ENCODE data around the gene BTNL9. TPM values are rescaled to one million over a fixed set of nuclear protein-coding genes. Genes with fewer than 3 reads are reported as not detected.
A peak's percentile ranks its signal among the peaks of the same experiment; 100 is the strongest.
"Not testable (repeated sequence)": the region's sequence is repeated elsewhere in the genome, so short reads cannot be mapped to it uniquely, and the experiment has no call there.

Gene BTNL9
- total RNA-seq, 2 donors from 2014 or later = 0.55 TPM; not detected in 1

DNA sequence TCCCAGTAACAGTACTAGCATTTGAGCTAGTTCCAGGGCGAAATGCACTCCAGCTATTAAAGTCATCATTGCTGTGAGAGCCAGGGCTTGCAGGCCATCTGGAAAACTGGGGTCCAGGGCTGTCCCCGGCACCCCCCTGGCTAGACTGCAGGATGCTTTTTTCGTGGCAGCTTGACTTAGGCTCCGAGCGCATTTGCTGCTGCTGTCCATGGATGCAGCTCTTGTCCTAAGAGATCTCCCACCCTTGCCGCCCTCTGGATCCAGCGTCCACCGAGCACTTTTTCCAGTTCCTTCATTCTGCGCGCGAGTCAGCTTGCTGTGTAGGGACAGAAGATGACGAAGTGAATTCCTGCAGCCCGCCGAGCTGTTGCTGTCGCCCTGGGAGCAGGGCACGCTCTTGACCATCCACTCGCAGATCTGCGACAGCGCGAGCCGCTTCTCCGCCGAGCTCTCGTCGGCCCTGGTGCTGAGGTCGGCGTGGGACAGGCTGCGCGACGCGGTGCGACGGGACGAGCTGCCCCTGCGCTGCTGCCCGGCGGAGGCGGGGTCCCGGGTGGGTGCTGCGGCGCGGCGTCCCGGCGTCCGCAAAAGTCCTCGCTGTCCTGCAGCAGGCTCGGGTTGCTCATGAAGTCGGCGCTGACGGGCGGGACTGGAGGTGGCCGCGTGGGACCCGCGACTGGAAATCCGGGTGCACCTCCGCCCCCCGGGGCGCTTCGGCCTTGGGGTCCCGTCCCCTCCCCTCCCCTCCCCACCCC, 60.2 kb downstream of the BTNL9 start:
- peaks cover 2 to 3% of the 10 kb centered on the region in 2 donors for H3K36me3 Mint-ChIP-seq (ENCODE audit: insufficient read depth in 2 of 2)
- H3K4me1 Mint-ChIP-seq (ENCODE audit: low read depth) = peaks cover 16% of the 10 kb centered on the region
- ATAC-seq (replicated peaks in 1 of 2) (peak in 1 of 2 donors; percentile 3), DNase-seq (peak in 1 of 2 donors; percentile 29)
- no peak overlapping the region for H3K27ac Mint-ChIP-seq
- no peaks in the 10 kb centered on the region for H3K9me3 Mint-ChIP-seq
- H3K27me3 Mint-ChIP-seq (ENCODE audit: low read depth) = peaks cover 33% of the 10 kb centered on the region
- H3K4me3 Mint-ChIP-seq = peak overlapping the region in 1 of 2 donors; percentile 71

DNA sequence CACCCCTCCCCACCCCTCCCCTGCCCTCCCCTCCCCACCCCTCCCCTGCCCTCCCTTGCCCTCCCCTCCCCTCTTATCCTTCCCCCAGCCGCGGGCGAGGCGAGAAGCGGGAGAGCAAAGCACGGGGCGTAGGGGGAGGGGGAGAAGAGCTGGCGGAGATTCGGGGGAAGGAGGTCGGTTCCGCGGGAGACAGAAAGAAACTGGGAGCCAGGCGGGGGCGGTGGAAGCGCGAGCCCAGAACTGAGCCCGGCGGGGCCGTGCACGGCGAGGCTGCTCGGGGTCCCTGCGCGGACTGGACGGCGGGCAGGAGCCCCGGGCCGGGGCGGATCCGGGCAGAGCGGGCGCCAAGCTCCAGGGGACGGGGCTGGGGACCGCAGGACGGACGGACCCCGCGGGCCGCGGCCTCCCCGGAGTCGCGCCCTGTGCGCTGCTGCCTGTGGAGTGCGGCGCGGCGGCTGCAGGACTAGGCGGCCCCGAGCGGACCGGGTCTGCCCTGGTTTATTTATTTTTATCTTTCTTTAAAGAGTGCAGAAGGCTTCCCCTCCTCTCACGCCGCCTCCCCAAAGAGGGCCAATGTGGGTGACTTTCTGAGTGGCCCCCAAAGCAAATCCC, 61.1 kb downstream of the BTNL9 start:
- DNase-seq = not testable (repeated sequence)

DNA sequence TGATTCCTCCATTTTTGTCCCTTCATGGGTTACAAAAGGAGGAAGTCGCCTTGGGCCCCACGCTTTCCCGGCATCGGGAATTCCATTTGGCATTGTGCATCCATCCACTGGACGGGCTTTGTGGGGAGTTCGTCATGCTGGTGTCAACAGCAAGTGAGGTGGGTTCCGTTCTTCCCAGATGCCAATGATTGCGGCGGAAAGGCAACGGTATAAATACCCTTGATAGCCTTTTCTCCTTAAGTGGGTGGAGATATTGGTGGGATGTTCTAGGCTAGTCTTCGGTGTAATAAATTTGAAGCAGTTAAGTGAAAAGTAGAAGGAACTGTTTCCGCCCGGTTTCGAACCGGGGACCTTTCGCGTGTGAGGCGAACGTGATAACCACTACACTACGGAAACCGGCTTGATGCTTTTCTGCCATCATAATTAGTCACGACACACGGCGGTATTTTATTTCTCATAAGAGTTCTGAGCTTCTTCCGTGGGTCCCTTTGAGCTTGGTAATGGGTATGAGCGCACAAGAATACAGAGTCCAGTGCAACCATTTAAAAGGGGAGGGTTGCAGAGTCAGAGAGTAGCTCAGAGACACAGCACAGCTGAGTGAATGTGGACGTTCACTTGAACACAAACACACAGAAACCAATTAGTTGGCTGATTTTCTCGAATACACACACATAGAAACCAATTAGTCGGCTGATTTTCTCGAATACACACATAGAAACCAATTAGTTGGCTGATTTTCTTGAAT, 62.0 kb downstream of the BTNL9 start:
- H3K4me1 Mint-ChIP-seq (ENCODE audit: low read depth) = peaks cover 16% of the 10 kb centered on the region
- not testable (repeated sequence) for H3K4me3 Mint-ChIP-seq; H3K9me3 Mint-ChIP-seq; DNase-seq; H3K36me3 Mint-ChIP-seq (ENCODE audit: insufficient read depth in 2 of 2); H3K27ac Mint-ChIP-seq
- peaks cover 42% of the 10 kb centered on the region for H3K27me3 Mint-ChIP-seq (ENCODE audit: low read depth)
- ATAC-seq (replicated peaks in 1 of 2) = peak; percentile 27 to 42

More for the DNA sequence above, 61.1 kb downstream of the BTNL9 start:
- not testable (repeated sequence) for H3K27ac Mint-ChIP-seq; H3K9me3 Mint-ChIP-seq; H3K36me3 Mint-ChIP-seq (ENCODE audit: insufficient read depth in 2 of 2); H3K4me3 Mint-ChIP-seq
- ATAC-seq (replicated peaks in 1 of 2) = peak; percentile 20 to 22
- peaks cover 16% of the 10 kb centered on the region for H3K4me1 Mint-ChIP-seq (ENCODE audit: low read depth)
- peaks cover 41% of the 10 kb centered on the region for H3K27me3 Mint-ChIP-seq (ENCODE audit: low read depth)

DNA sequence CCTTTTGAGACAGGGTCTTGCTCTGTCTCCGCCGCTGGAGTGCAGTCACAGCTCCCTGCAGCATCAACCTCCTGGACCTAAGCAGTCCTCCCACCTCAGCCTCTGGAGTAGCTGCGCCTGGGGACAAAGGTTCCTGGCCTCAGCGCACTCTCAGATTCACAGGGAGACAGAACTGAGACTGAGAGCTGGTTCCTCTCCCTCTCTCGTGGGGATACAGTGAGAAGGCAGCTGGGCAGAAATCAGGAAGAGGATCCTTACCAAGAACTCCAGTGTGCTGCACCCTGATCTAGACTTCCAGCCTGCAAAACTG, 64.1 kb downstream of the BTNL9 start:
- H3K9me3 Mint-ChIP-seq; H3K36me3 Mint-ChIP-seq (ENCODE audit: insufficient read depth in 2 of 2); ATAC-seq (replicated peaks in 1 of 2); DNase-seq; H3K27ac Mint-ChIP-seq: not testable (repeated sequence)
- peaks cover 56% of the 10 kb centered on the region for H3K27me3 Mint-ChIP-seq (ENCODE audit: low read depth)
- H3K4me3 Mint-ChIP-seq = peak overlapping the region; percentile 73
- H3K4me1 Mint-ChIP-seq (ENCODE audit: low read depth) = peaks cover 11% of the 10 kb centered on the region

DNA sequence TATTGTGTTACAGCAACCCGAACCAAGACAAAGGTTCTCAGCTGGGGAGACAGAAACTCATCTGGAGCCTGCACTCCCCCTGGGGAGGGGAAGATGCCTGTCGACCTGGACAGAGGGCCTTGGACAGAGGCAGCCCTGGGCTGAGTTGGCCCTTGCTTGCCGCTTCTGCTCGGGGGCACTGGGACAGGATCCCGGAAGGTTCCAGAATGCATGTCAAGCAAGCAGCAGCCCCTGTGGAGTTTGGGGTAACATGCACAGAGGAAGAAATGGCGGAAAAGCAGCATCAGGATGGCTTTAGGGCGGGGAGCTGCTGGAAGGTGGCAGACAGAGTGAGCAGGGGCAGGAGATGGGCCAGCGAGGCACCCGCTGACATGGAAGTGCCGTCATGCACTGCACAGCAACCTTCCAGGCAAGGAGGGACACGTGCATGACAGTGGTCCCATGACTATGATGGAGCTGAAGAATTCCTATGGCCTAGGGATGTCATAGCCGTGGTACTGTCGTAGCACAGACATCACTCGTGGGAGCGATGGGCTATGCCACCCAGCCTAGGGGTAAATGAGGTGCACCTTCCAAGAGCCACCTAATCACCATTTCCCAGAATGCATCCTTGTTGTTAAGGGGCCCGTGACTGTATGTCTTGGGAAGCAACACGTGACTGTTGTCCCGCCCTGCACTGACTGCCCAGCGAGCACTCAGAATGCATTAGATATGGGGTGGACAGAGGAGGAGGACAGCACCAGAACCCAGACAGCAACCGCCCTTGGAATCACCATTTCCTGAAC, 64.7 kb downstream of the BTNL9 start:
- not testable (repeated sequence) for H3K27ac Mint-ChIP-seq; ATAC-seq (replicated peaks in 1 of 2); DNase-seq; H3K9me3 Mint-ChIP-seq; H3K36me3 Mint-ChIP-seq (ENCODE audit: insufficient read depth in 2 of 2)
- peak overlapping the region; percentile 73 for H3K4me3 Mint-ChIP-seq
- peaks cover 56% of the 10 kb centered on the region for H3K27me3 Mint-ChIP-seq (ENCODE audit: low read depth)
- H3K4me1 Mint-ChIP-seq (ENCODE audit: low read depth) = peaks cover 10% of the 10 kb centered on the region

DNA sequence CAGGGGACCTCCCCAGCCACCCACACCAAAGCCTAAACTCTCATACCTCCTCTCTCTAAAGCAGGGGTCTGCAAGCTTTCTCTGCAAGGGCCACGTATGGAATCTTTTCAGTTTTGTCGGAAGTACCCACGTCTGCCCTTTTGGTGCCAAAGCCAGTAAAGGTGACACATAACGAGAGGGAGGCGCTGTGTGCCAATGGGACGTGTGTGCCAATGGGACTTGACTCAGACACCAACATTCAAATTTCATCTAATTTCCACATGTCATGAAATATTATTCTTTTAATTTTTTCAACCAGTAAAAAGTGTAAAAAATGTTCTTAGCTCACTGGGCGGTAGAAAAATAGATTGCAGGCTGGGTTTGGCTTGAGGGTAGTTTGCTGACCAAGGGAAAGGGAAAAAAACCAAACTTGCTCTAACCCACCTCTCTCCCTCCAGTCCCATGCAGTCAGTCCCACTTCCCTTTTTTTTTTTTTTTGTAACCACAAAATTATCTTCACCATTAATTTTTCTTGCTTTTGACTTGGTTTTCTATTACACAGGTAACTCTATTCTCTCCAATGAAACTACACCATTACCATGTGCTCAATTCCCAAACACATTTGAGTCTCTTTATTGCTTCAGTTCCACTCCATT, 65.4 kb downstream of the BTNL9 start:
- peaks cover 10% of the 10 kb centered on the region for H3K4me1 Mint-ChIP-seq (ENCODE audit: low read depth)
- H3K36me3 Mint-ChIP-seq (ENCODE audit: insufficient read depth in 2 of 2) = peaks cover 2 to 3% of the 10 kb centered on the region in 2 donors
- no peak overlapping the region for H3K27ac Mint-ChIP-seq
- DNase-seq = no peak
- no peak overlapping the region for H3K4me3 Mint-ChIP-seq
- H3K27me3 Mint-ChIP-seq (ENCODE audit: low read depth) = peaks cover 56% of the 10 kb centered on the region
- ATAC-seq (replicated peaks in 1 of 2) = no peak
- no peaks in the 10 kb centered on the region for H3K9me3 Mint-ChIP-seq

DNA sequence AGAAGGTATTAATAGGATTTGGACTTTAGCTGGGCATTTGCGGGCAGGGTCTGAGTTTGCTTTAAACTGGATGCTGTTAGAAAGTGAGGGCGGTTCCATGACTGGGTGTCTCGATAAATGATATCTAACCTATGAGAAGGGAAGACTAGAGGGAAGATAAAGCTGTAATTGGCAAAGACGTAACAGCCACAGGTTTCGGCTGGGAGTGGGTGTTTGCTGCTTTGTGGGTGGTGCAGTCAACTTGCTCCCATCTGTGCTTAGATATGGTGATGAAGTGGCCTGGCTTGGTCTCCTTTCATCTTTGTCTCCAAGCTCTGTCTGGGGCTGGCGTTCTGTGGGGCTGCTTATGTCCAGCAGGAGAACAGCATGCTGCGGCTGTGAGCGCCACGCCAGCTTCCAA, 67.6 kb downstream of the BTNL9 start:
- Mint-ChIP-seq H3K36me3 (ENCODE audit: insufficient read depth in 2 of 2) (peaks cover 2 to 3% of the 10 kb centered on the region in 2 donors), H3K27me3 (ENCODE audit: low read depth) (peaks cover 74% of the 10 kb centered on the region), H3K27ac (no peak overlapping the region), H3K4me3 (no peak overlapping the region), H3K4me1 (ENCODE audit: low read depth) (peaks cover 10% of the 10 kb centered on the region), H3K9me3 (no peaks in the 10 kb centered on the region)
- ATAC-seq (replicated peaks in 1 of 2) = no peak
- no peak for DNase-seq

DNA sequence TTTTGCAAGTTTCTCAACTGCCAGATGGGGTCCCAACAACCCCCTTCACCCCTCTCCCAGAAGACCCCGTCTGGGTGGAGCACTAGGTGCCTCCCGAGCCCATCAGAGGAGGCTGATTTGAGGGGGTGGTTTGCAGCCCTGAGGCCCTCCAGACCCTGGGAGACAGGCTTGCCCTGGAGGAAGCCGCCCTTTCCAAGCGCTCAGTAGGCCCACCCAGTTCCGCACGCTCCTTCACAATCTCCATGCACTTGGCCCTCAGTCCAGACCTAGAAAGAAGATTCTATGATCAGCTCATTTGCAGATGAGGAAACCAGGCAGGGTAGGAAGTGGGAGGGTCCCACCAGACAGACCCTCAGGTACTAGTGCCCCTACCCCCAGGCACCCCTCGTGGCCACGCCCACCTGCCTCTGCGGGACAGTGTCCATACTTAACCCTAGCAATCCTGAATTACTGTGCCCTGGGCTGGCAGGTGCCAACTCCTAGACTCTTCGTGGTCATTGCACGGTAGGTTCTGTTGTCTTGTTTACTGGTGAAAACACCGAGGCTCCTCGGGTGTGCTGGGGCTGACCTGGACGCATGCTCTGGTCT, 68.6 kb downstream of the BTNL9 start:
- no peaks in the 10 kb centered on the region for H3K9me3 Mint-ChIP-seq
- no peak overlapping the region for H3K27ac Mint-ChIP-seq
- DNase-seq (no peak), ATAC-seq (replicated peaks in 1 of 2) (no peak)
- H3K4me1 Mint-ChIP-seq (ENCODE audit: low read depth) = peaks cover 5% of the 10 kb centered on the region
- H3K4me3 Mint-ChIP-seq = no peak overlapping the region
- peaks cover 2 to 3% of the 10 kb centered on the region in 2 donors for H3K36me3 Mint-ChIP-seq (ENCODE audit: insufficient read depth in 2 of 2)
- H3K27me3 Mint-ChIP-seq (ENCODE audit: low read depth) = peaks cover 78% of the 10 kb centered on the region

DNA sequence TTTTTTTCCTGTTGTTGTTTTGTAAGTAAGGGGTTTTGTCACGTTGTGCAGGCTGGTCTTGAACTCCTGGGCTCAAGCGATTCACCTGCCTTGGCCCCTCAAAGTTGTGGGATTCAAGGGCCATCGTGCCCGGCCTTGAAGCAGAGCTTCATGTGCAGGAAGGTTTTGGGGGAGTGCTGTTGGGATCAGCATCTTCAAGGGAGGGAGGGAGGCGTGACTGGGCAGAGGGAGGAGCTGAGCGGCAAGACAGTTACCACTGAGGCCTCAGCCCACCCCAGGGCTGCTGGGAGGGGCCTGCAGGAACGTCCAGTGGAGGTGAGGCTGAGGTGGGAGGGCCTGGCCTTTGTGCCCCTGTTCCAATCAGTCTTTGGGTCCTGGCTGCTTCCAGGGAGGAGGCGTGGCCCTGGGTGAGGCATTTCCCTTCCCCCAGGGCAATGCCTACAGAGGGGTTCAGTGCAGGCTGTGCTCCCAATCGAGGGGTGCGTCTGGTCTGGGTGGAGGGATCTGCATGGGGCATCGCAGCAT, 69.5 kb downstream of the BTNL9 start:
- H3K9me3 Mint-ChIP-seq = peaks cover 0 to 1% of the 10 kb centered on the region in 2 donors
- no peak for ATAC-seq (replicated peaks in 1 of 2)
- no peak overlapping the region for H3K27ac Mint-ChIP-seq
- H3K27me3 Mint-ChIP-seq (ENCODE audit: low read depth) = peaks cover 79% of the 10 kb centered on the region
- peaks cover 3% of the 10 kb centered on the region for H3K4me1 Mint-ChIP-seq (ENCODE audit: low read depth)
- H3K36me3 Mint-ChIP-seq (ENCODE audit: insufficient read depth in 2 of 2) = peaks cover 2 to 4% of the 10 kb centered on the region in 2 donors
- no peak overlapping the region for H3K4me3 Mint-ChIP-seq
- DNase-seq = no peak

DNA sequence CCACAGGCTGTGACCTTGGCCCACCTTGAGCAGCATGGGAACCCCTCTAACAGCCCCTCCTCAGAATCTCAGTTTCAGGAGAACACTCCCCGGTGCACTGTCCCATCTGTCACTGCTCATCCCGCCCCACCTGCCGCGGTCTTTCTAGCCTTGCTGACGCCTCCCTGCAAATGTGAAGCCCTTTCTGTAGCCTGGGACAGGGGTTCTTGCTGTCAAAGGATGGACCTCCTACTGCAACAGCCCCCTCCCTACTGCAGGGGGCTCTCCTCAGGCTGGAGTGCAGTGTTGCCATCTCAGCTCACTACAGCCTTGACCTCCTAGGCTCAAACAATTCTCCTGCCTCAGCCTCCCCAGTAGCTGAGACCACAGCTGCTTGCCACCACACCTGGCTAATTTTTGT, 70.9 kb downstream of the BTNL9 start:
- Mint-ChIP-seq H3K27me3 (ENCODE audit: low read depth) (peaks cover 79% of the 10 kb centered on the region), H3K36me3 (ENCODE audit: insufficient read depth in 2 of 2) (peaks cover 2 to 5% of the 10 kb centered on the region in 2 donors), H3K9me3 (peaks cover 0 to 1% of the 10 kb centered on the region in 2 donors), H3K4me1 (ENCODE audit: low read depth) (peaks cover 12% of the 10 kb centered on the region), H3K4me3 (no peak overlapping the region), H3K27ac (no peak overlapping the region)
- DNase-seq = no peak
- no peak for ATAC-seq (replicated peaks in 1 of 2)

Measured in activated T-cell treated with anti-CD3 and anti-CD28 coated beads, Interleukin-2, amount 50 U/mL, for 72 hours (primary cell).